HG02840 (cell line): ENCODE measurements around the gene CARD8.
A peak's percentile ranks its signal among the peaks of the same experiment; 100 is the strongest.

Experiments used
- ATAC-seq: cut with Tn5 transposase; IDR thresholded peaks from one replicate; pipeline ENCODE4 v1.9.1; 2021; ENCODE audit warnings: mild to moderate bottlenecking, moderate library complexity, moderate number of reproducible peaks; ENCODE audit not compliant: unreplicated experiment, low FRiP score

The CARD8 gene

DNA sequence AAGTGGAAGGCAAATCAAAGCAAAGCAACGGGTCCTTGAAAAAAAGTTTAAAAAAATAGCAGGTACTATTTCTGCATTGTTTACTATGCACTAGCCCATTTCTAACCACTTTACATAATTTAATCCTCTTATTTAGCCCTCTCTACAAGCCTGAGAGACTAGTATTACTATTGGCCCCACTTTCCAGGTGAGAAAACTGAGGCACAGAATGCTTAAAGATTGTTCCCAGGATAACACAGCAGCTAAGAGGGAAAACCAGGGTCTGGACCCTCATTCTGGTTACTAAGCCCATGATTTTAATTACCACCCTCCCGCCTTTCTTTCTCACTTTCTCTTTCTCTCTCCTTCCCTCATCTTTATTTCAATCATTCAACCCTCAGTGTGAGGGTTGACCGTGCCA lies 79.5 kb downstream of the CARD8 start:
- ATAC-seq = no peak

DNA sequence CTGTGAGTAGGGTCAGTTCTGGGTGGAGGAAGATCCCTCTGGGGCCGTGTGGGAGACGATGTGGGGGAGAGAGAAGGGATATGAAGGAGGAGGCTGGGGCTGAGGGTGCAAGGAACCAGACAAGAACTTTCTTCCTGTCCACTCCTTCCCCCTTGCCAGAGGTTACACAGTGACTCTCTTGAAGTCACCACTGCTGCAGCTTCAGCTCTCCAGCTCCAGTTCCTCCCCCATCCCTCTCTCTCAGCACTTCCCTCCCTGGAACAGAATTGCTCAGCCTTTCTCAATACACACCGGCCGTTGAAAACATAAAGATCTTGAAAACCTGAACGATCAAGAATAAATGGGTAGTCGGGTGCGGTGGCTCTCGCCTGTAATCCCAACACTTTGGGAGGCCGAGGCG lies 80.1 kb downstream of the CARD8 start:
- ATAC-seq = no peak

DNA sequence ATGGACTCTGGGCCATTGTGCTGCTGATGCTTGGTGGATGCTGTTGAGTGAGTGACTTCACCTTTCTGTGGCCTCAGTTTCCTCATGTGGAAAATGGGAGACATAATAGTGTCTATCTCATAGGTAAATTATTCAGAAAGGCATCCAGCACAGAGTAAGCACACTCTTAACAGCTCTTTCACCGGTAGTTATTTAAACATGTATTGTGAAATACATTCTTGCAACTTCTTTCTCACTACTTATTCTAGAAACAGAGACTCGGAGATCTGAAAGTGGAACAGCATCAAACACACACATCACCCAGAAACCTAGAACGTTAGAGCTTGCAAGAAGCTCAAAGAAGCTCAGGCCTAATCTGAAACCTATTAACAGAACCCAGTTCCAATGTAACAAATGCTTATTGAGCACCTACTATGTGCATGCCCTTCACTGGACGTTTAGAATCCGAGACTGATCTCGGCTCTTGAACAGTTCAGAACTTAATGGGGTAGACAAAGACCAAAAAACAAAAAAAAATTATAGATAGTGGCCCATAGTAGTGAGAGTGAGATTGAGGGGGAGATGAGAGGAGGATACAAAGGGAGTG lies 81.2 kb downstream of the CARD8 start:
- no peak for ATAC-seq

DNA sequence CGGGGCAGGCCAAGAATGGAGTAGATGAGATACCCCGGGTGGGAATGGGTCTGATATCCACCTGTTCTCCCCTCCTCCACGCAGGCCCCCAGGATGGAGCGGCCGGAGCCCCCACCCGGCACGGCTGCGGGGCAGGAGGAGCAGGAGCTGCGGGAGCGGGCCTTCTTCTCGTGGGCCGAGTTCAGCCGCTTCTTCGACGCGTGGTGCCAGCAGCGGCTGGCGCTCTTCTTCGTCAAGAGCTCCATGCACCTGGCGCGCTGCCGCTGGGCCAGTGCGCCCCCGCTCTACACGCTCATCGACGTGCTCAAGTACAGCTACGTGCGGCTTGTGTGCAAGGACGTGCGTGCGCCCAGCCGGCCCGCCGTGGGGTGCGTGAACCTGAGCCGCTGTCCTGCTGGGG lies 84.0 kb downstream of the CARD8 start:
- no peak for ATAC-seq

DNA sequence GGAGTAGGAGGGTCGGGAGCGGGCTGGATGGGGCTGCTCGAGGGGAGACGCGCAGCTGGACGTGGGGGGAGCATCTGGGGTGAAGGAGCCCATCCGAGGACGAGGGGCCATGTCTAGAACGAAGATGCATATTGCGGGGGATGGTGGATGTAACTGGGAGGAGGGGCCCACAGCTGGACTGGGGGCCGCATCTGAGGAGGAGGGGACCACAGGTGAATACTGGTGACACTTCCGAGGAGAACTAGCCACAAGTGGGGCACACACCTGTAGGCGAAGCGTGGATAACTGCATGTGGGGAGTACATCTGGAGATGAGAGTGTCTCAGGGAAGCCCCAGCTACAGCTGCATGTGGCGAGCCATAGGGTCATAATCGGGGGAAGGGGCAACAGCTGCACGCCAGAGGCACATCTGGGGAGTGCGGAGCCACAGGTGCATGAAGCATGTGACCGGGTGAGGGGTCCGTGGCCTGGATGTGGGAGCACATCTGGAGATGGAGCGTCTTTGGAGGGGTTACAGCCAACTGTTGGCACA lies 84.8 kb downstream of the CARD8 start:
- no peak for ATAC-seq

DNA sequence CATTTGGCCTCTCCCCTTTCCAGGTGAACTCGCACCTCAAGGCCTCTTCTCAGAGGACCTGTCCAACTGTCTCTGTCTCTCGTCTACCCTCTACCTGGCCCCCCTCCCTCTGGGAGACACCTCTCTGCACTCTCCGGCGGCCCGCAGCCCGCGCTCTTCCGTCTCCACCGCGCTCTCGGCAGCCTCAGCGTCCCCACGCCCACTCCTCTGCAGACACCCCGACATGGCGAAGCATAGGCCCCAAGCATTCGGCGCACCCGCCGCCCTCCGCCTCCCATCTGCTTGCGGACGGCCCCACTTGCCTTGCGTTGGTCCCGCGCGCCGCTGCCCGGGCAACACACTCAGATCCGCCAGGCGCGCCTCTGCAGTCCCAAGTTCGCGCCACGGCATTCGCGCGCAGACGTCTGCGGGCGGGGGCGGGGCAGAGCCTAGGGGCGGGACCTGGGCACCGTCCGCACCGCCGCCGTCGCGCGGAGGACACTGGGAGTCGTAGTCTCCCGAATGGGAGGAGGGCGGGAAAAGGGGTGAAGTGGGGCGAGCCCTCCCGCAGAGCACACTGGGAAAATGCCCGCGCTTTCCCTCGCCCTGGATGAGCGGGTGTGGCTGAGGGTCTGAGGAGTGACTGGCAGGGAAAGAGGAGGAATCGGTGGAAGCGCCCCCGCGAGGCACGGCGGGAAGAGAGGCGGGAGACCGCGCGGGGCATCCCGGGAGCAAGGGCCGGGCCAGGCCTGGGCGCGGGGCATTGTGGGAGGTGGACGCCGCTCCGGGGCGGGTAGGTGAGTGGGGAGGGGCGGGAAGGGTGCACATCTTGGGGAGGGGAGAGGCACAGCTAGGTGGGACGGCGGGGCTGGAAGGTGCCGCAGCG lies 85.5 kb downstream of the CARD8 start, which contains the start of the genes LIG1 and ZSWIM9:
Gene LIG1 (minus strand): TSS at position 406 of the 865 bp plus-strand sequence. CDS start 4,778 bp downstream, outside the sequence.
Gene ZSWIM9 (plus strand): TSS at position 742 of the 865 bp plus-strand sequence. CDS start 1,123 bp downstream, outside the sequence.
- peak; percentile 85 for ATAC-seq

DNA sequence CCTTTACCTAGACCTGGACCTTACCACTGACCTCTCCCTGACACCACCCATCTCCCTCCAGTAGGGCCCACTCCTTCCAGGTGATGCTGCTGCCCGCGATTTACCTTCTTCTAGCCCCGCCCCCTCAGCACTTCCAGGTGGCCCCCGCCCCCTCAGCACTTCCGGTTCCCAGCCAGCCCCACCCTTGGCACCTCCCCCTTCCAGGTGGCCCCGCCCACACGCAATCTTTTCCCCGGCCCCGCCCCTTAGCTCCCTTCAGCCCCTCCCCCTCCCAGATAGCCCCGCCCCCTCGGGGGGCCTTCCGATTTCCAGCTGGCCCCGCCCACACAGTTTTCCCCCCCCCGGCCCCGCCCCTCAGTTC lies 86.2 kb downstream of the CARD8 start:
- ATAC-seq = peak; percentile 12

DNA sequence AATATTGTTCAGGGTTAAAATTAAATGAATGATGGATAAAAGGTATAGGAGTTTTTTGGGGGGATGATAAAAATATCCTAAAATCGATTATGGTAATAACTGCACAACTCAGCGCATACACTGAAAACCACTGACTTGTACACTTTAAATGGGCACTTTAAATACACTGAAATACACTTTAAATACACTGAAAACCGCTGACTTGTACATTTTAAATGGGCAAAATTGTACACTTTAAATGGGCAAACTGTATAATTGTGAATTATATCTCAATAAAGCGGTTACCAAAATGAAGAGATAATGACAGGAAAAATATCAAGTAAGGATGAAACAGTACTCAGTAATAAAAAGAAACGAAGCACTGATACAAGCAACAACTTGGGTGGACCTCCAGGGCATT lies 87.0 kb downstream of the CARD8 start:
- no peak for ATAC-seq

DNA sequence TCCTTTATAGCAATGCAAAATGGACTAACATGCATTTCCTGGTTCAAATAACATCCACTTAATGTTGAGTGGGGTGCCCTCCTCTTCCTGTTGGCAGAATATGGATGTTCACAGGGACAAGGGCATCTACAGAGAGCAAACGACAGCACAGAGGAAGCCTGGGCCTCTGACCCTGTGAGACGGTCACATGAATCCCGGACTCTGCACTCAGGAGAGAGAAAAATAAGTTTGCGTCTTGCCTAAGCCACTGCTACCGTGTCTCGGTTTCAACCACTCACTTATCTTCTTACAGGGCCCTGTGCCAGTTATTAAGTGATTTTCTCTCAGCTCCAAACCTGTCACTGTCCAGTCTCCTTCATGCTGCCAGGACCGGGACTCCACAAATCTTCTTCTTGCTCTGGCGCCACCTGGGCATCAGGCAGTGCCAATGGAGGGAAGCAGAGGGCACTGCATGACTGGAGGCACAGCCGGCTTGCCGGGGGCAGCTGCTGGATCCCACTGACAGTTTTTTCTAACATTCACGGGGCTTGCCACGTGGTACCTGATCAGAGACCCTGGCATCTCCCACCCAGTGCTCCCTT lies 97.4 kb downstream of the CARD8 start:
- ATAC-seq = no peak
